Lung microvascular endothelial cell (primary cell): ENCODE measurements around the gene GNB1. TPM values are rescaled to one million over a fixed set of nuclear protein-coding genes. Genes with fewer than 3 reads are reported as not detected.
A peak's percentile ranks its signal among the peaks of the same experiment; 100 is the strongest.
"Not testable (repeated sequence)": the region's sequence is repeated elsewhere in the genome, so short reads cannot be mapped to it uniquely, and the experiment has no call there.

Experiments used
- DNase-seq, 2 donors: peaks; one replicate each; pipeline versions ENCODE4 v3.0.0 to v3.0.0-alpha.2; 2010; ENCODE audit warnings: low read depth in 2 of 2
- total RNA-seq: library from RNA; depleted of rRNA; stranded (reverse); fragments of >200 nt; gene quantifications from 2 replicates; pipeline ENCODE4 v1.2.1, GENCODE V29; 2014

Gene GNB1
- 72.4 and 93.5 TPM in 2 replicates for total RNA-seq

DNA sequence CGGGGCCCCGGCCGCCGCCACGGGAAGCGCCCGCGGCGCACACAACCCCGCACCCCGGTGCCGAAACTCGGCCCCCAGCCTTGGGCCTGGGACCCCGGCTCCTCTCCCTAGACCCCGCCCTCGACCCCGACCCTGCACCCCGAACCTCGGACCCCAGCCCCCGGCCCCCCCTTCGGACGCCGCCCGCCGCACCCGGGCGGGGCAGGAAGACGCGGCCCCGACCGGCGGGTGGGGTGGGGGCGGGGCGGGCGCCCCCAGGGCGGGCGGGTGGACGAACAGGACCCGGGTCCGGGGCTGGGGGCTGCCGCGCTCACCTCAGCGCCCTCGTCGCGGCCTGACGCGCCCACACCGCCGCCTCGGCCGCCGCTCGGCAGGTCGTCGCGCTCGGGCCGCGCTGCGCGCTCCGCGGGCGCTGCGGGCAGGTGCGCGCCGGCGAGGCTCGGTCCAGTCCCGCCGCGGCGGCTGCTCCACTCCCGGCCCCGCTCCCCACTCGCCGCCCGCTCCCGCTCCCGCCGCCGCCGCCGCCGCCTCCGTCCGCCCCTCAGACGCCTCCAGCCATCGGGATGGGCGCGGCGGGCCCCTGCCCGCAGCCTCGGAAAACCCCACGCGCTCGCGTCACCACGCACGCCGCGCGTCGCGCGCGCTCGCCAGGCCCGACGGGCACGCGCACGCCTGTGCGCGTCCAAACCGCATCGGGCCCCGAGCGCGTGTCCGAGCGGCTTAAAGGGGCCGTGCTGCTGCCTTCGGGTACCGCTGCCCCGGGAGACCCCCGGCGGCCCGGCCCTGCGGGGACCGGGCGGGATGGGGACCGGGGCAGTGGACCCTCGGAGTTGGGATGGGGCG lies at the start of gene GNB1:
Gene GNB1, minus strand, starts transcription at position 582 of the 843 bp plus-strand sequence. CDS start 65,634 bp downstream, outside the sequence.
- peak; percentile 90 to 95 for DNase-seq

DNA sequence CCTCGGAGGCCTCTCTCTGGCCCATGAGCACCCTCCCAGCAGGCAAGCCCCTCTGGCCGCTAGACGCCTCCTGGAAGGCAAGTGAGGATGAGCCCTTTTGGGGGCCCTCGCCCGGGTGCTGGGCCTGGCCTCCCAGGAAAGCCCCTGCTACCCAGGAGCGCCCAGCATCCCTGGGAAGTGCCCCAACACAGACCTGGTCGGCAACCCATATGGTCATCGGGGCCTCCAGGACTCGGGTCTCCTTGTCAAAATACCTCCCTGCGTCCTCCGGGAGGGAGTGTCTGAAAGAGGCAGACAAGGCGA lies 49.2 kb upstream of the GNB1 start:
- no peak for DNase-seq

DNA sequence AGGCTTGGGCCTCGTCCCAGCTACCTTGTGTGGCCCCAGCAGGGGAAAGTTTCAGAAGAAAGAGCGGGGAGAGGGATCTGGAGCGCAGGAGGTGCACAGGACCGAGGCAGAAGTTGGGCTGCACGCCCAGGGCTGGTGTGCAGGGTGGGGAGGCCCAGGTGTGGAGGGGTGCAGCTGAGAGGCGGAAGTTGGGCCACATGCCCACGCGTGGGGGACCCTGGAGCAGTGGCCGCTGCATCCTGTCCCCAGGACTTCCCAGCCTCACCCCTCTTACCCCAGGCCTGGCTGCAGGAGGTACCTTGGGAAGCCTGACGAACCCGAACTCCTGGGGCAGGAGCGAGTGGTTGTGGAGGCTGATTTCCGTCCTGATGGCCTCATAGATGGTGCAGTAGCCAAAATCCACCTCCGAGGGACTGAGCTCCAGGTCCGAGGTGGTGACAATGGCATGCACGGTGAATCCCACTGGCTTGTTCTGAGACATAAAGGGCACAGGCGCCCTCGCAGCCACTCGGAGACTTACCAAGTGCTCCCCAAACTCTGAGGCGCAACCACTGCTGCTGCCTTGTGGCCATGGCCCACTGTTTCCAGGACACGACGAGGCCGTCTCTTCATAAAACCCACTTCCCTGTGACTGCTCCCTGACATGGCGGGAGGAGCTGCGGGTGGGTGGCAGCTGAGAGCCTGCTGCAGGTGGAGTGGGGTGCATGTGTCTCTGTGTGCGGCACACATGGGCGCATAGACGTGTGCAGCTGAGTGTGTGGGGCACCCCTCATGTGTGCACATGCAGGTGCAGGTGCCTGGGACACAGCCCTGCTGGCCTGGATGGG lies 48.6 kb upstream of the GNB1 start:
- no peak for DNase-seq

- no peak for DNase-seq
These were observed 47.9 kb upstream of the GNB1 start for GRCh38 chr1:1938613-1939295.

DNA sequence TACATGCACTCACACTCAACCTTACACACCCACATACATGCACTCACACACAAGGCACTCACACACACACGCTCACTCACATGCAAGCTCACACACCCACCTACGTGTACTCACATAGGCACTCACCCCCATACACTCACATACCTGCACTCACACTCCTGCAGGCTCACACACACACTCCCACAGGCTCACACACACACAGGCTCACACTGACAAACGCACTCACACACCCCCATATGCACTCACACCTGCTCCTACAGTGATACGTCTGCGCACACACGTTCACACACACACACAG lies 47.3 kb upstream of the GNB1 start:
- no peak for DNase-seq

- no peak for DNase-seq
These were observed 46.8 kb upstream of the GNB1 start for GRCh38 chr1:1937549-1938275.

- no peak for DNase-seq
These were observed 46.2 kb upstream of the GNB1 start for GRCh38 chr1:1937061-1937460.

DNA sequence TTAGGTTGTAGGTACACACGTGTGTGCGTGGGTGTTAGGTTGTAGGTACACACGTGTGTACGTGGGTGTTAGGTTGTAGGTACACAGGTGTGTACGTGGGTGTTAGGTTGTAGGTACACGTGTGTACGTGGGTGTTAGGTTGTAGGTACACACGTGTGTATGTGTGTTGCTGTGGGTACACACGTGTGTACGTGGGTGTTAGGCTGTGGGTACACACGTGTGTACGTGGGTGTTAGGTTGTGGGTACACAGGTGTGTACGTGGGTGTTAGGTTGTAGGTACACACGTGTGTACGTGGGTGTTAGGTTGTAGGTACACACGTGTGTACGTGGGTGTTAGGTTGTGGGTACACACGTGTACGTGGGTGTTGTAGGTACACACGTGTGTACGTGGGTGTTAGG lies 44.0 kb upstream of the GNB1 start:
- DNase-seq: not testable (repeated sequence)

- DNase-seq: no peak
These were observed 39.0 kb upstream of the GNB1 start for GRCh38 chr1:1929639-1930545.

DNA sequence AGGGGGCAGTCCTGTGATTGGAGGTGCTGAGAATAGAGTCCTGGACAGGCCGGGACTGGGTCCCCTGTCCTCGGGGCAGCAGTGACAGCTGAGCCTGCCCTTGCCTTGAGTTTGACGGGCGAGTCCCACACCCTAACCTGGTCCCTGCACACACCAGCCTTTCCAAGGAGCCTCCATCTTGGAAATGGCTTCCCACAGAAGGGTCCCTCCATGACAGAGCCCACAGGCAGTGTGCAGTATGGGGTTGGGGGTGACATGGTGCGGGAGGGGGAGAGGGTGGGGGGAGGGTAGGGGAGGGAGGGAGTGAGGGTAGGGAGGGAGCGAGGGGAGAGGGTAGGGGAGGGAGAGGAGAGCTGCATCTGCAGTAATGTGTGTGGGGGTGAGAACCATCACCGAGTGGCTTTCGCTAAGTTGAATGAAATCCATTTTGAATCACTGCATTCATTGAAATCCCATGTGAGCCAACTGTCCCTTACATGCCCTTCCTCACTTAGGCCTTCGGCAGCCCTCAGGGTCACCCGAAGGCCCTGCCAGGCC lies 38.3 kb upstream of the GNB1 start:
- DNase-seq: no peak

DNA sequence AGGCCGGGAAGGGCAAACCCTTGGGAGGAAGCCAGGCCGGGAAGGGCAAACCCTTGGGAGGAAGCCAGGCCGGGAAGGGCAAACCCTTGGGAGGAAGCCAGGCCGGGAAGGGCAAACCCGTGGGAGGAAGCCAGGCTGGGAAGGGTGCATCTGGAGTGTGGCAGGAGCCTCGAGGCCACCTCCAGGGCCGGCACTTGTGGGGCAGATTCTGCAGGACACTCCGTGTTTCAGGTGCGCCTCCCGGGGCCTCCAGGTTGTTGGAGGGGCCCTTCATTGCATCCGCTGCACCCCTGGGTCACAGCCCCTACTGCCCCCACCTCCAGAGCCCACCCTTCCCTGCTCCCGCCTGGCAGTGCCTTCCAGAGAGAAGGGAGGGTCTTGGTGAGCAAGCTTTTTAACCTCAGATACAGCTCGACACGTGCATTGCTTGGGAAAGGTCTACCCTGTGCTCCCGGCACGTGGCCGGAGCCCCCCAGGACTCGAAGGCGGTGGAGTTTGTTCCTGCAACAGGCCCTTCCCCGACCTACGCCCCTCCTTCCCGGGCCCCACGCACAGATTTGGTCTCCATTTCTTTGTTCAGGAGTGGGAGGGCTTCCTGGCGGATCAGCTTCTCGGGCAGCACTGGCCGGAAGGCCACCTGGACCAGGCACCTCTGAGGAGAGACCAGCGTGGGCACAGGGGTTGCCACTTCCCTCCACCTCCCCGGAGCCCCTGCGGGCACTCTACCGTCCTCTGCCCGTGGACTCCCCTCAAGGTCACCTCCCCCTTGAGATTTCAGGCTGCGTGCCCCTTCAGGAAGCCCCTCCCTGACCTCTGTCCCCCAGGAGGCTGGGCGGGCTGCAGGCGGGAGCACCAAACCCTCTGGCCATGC lies 37.6 kb upstream of the GNB1 start:
- DNase-seq: no peak

GRCh38 chr1:1927751-1928150 lies 36.9 kb upstream of the GNB1 start:
- DNase-seq: no peak

GRCh38 chr1:1926886-1927660 lies 36.2 kb upstream of the GNB1 start:
- no peak for DNase-seq

DNA sequence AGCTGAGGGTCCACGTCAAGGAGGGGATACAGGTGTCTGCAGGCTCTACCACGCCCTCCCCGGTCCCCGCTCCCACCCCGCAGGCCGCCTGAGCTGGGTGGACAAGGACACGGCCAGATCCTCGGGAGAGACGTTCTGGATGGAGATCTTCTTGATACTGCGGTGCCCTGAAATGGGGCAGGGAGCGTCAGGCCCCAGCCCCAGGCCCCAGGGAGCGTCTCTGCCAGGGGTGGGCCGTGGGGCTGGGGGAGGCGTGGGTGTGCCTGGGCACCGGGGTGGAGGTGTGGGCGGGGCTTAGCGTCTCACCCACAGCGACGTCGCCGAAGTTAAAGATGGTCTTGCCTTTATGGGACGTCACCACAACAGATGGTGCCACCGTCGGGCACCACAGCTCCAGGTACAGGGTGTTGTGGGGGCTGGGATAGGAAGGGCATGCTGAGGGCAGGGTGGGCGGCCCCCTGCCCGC lies 35.5 kb upstream of the GNB1 start:
- DNase-seq: no peak

DNA sequence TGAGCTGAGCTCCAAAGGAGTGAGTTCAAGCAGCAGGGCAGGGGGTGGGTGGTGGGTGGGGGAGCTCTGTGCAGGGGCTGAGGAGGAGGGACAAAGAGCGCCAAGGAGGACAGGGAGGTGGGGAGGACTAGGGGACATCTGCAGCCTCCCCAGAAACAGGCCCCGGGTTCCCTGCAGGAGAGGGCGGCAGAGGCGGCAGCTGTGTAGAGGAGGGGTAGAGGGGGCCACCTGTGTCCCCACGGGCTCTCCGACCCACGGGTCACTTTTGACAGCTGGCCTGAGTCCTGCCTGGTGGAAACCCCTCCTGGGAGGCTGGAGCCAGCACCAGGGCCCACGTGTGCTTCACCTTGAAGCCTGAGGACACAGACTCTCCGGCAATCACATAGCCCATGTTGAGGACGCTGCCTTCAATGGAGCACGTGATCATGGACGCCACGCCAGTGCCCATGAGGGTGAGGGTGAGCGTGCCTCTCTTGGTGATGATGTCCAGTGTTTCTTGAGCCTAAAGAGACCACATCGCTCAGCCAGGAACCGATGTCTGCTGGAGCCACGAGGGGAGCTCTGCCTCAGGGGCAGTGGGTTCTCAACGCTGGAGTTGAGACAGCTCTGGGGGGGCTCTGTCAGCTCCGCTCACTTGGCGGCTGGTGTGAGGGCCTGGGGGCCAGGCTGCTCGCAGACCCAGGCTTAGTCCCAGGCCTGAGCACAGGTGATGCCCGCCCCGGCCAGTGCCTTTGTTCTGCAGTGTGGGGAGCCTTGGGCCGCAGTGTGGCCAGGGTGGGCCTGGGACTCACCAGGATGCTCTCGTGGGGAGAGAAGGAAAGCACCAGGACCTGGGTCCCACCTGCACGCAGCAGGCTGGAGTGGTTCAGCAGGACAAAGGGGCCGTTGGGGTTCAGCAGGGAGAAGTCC lies 34.8 kb upstream of the GNB1 start:
- no peak for DNase-seq

DNA sequence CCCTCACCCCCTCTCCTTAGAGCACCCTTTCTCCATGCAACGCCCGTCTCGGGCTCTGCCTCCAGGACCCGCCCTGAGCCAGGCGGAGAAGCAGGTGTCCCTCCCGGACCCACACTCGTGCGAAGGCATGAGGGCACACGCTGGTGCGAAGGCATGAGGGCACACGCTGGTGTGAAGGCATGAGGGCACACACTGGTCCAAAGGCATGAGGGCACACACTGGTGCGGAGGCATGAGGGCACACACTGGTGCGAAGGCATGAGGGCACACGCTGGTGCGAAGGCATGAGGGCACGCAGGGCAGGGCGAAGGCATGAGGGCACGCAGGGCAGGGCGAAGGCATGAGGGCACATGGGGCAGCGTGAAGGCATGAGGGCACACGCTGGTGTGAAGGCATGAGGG lies 34.0 kb upstream of the GNB1 start:
- DNase-seq: no peak

DNA sequence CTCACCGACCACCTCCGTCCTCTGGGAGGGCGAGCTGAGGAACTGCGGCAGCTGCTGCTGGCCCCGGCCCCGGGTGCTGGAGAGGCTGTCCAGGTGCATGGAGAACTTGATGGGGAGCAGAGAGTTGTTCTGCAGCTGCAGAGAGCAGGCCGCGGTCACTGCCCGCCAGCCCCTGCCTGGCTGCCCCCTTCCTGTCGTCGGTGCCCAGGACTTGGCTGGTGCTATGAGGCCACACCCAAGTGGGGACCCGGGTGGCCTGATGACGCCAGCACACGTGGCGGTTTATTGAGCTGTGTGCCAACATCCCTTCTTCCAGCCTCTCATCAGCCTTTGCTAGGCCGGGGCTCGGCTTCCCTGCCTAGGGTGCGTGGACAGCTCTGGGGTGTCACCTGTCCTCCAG lies 33.5 kb upstream of the GNB1 start:
- DNase-seq: no peak
